Neutrophil (primary cell): ENCODE measurements around the gene COX6B2.

Experiments used
- H3K27ac ChIP-seq: fragments of 200-600 bp; sonication (generic); 2 replicates; pipeline ENCODE4 v1.5.1; 2016; ENCODE audit warnings: mild to moderate bottlenecking, moderate library complexity
- H3K27me3 ChIP-seq: fragments of 200-600 bp; sonication (generic); 2 replicates; pipeline ENCODE4 v1.6.0; 2016; ENCODE audit warnings: mild to moderate bottlenecking
- H3K36me3 ChIP-seq: fragments of 200-600 bp; sonication (generic); 2 replicates; pipeline ENCODE4 v1.5.1; 2017
- H3K4me1 ChIP-seq, 2 experiments: fragments of 200-600 bp in 1 of 2; sonication (generic) in 1 of 2; 1 replicate in 1 of 2; 2 replicates in 1 of 2; pipeline versions ENCODE4 v1.5.1 to v1.6.1; 2013 to 2016; ENCODE audit warnings: low read depth in 1 of 2, low read length in 1 of 2, mild to moderate bottlenecking in 1 of 2, moderate library complexity in 1 of 2; ENCODE audit not compliant: control insufficient read depth in 1 of 2, insufficient read depth in 1 of 2
- H3K4me3 ChIP-seq, 2 experiments: fragments of 200-600 bp in 1 of 2; sonication (generic) in 1 of 2; 1 replicate in 1 of 2; 2 replicates in 1 of 2; pipeline ENCODE4 v1.5.1; 2013 to 2016; ENCODE audit warnings: low read depth in 1 of 2, low read length in 1 of 2, mild to moderate bottlenecking in 1 of 2, moderate library complexity in 1 of 2
- H3K9me3 ChIP-seq: fragments of 200-600 bp; sonication (generic); 2 replicates; pipeline ENCODE4 v1.5.1; 2016
- TF ChIP-seq, protein P1 (sequence below): fragments of 200-600 bp; sonication (generic); IDR thresholded peaks from 2 replicates; pipeline ENCODE4 v1.5.1; 2016; ENCODE audit warnings: antibody characterized with exemption

Gene COX6B2

DNA sequence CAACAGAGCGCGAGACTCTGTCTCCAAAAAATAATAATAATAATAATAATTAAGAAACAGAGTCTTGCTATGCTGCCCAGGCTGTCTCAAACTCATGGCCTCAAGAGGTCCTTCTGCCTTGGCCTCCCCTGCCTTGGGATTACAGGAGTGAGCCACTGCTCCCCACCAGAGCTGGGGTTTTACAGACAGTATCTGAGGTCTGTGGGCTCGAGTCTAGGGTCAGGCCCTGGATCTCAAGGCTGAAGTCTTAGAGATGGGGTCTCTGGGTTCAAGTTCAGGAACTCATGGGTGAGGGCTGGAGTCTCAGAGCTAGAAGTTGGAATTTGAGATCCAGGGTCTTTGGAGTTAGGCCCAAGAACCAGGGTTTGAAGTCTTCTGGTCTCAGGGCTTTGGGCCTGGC lies 12.3 kb upstream of the COX6B2 start:
- Histone ChIP-seq H3K27ac (no peak overlapping the region), H3K27me3 (peaks cover 70% of the 10 kb centered on the region), H3K9me3 (no peaks in the 10 kb centered on the region), H3K4me1 (no peaks in the 10 kb centered on the region), H3K36me3 (no peaks in the 10 kb centered on the region), H3K4me3 (no peak overlapping the region)
- TF ChIP-seq, protein P1, sequence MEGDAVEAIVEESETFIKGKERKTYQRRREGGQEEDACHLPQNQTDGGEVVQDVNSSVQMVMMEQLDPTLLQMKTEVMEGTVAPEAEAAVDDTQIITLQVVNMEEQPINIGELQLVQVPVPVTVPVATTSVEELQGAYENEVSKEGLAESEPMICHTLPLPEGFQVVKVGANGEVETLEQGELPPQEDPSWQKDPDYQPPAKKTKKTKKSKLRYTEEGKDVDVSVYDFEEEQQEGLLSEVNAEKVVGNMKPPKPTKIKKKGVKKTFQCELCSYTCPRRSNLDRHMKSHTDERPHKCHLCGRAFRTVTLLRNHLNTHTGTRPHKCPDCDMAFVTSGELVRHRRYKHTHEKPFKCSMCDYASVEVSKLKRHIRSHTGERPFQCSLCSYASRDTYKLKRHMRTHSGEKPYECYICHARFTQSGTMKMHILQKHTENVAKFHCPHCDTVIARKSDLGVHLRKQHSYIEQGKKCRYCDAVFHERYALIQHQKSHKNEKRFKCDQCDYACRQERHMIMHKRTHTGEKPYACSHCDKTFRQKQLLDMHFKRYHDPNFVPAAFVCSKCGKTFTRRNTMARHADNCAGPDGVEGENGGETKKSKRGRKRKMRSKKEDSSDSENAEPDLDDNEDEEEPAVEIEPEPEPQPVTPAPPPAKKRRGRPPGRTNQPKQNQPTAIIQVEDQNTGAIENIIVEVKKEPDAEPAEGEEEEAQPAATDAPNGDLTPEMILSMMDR = no peak

DNA sequence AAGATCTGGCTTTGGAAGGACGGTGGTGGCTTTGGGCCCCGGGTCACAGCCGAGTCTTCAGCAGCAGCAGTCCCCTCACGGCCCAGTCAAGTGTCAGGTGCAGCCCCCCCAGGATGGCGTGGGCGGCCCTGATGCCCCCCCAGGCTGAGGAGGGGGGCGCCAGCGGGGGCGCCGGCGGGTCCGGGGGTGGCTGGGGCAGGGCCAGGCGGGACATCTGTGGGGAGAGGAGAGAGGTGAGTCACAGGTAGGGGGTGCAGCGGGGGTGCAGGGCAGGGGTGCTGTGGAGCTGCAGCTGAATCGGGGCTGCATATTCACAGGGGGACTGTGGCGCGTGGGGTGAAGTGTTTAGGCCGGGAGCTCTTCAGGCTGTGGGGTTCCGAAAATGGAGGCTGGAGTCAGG lies 11.4 kb upstream of the COX6B2 start:
- Histone ChIP-seq H3K27ac (no peak overlapping the region), H3K4me3 (no peak overlapping the region), H3K9me3 (no peaks in the 10 kb centered on the region), H3K4me1 (no peaks in the 10 kb centered on the region), H3K36me3 (no peaks in the 10 kb centered on the region), H3K27me3 (peaks cover 62% of the 10 kb centered on the region)
- TF ChIP-seq, protein P1 = no peak

DNA sequence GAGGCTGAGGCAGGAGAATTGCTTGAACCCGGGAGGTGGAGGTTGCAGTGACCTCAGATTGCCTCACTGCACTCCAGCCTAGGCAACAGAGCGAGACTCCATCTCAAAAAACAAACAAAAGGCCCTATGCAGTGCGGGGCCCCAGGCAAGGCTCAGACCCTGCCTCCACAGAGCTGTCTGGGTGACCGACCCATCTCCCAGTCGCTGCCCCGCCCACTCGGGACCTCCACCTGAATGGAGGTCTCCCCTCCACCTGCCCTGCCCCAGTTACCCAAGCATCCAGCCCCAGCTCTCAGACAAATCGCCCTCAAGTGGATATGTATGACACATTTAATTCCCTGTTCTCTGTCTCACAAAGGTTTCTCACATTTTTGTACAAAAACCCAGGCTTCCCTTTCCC lies 10.7 kb upstream of the COX6B2 start:
- no peak overlapping the region for H3K4me3 ChIP-seq
- no peaks in the 10 kb centered on the region for H3K36me3 ChIP-seq
- TF ChIP-seq, protein P1 = no peak
- no peaks in the 10 kb centered on the region for H3K4me1 ChIP-seq
- peaks cover 54% of the 10 kb centered on the region for H3K27me3 ChIP-seq
- H3K27ac ChIP-seq = no peak overlapping the region
- H3K9me3 ChIP-seq = no peaks in the 10 kb centered on the region

DNA sequence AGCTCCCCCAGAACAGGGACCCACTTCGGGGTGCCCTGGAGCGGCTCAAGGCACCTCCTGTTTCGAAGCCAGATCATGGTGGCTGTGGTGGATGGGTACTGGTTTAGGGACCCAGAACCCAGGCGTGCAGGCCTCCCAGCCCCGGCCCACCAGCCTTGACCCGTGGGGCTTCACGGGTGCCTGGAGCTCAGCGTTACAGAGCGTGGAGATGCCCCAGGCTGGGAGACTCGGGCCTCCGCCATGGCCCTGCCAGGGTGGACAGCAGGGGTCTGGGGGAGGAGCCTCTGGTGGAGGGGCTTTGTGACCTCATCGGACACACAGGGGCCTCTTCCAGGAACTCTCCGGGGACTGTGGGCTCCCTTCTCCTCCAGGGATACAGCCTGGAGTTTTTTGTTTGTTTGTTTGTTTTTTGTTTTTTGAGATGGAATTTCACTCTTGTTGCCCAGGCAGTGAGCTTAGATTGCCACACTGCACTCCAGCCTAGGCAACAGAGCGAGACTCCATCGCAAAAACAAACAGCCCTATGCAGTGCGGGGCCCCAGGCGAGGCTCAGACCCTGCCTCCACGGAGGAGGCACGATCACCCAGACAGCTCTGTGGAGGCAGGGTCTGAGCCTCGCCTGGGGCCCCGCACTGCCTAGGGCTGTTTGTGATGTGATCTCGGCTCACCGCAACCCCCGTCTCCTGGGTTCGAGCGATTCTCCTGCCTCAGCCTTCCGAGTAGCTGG lies 8.6 kb upstream of the COX6B2 start, which contains the start of gene GARIN5B:
TSS of gene GARIN5B (minus strand) at position 271 of the 727 bp plus-strand sequence. CDS start at position 77, 194 bp downstream.
- no peaks in the 10 kb centered on the region for H3K36me3 ChIP-seq
- TF ChIP-seq, protein P1 = no peak
- peaks cover 39% of the 10 kb centered on the region for H3K27me3 ChIP-seq
- no peaks in the 10 kb centered on the region for H3K9me3 ChIP-seq
- H3K4me1 ChIP-seq = no peaks in the 10 kb centered on the region
- no peak within 1 kb of the TSS for H3K27ac ChIP-seq
- H3K4me3 ChIP-seq = no peak within 1 kb of the TSS

DNA sequence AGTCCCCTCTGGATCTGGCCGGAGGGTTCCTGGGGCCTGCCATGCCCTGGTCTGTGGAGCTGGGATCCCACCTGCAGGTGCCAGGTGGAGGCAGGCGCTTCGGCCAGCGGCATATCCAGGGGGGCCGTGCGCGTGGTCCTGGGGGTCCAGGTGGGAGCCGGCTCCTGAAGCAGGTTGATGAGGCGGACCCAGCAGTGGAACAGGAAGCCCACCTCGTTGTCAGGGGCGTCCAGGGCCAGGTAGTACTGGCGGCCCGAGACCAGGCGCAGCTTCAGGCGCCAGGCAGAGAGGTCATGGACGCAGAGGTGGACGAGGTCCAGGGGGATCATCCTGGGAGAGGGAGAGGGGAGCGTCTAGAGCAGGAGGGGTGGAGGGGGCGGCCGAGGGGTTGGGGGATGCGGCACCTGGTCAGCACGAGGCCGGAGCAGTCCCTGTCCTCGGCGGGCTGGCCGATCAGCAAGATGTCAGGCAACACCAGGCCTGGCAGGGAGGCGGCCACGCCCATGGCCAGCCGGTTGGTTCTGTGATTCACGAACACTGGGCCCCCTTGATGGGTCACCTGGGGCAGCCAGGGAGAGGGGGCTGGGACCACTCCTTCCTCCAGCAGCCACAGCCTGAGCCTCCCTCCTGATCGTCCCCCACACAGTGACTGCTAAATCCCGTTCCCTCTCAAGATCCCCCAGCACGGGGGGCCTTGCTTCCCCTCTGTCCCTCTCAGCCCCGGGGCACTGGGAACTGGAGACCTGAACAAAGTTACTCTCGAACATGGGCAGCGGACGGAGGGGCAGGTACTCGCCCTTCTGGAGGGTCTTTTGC lies 7.9 kb upstream of the COX6B2 start:
- Histone ChIP-seq H3K27me3 (peaks cover 38% of the 10 kb centered on the region), H3K9me3 (no peaks in the 10 kb centered on the region), H3K4me1 (no peaks in the 10 kb centered on the region), H3K4me3 (no peak overlapping the region), H3K36me3 (no peaks in the 10 kb centered on the region), H3K27ac (no peak overlapping the region)
- TF ChIP-seq, protein P1 = no peak
